Uterus (tissue), 2 donors: ENCODE measurements around the gene KRT3.

Experiments
- CTCF ChIP-seq, 4 experiments: fragments of 200-600 bp in 2 of 4; fragments of 450-650 bp in 2 of 4; sonication (generic) in 2 of 4; IDR thresholded peaks; one replicate each; pipeline ENCODE4 v1.5.1; 2016 to 2019; ENCODE audit warnings: antibody characterized with exemption in 4 of 4, mild to moderate bottlenecking in 2 of 4, moderate library complexity in 1 of 4
- POLR2A ChIP-seq, 2 donors: fragments of 450-650 bp; IDR thresholded peaks; one replicate each; pipeline ENCODE4 v1.6.1; 2016; ENCODE audit warnings: antibody characterized with exemption in 2 of 2, mild to moderate bottlenecking in 1 of 2, moderate library complexity in 1 of 2

GRCh38 chr12:52771088-52771487 lies 24.8 kb downstream of the KRT3 start:
- TF ChIP-seq CTCF (IDR thresholded peaks at IDR 0.05) (no peak), POLR2A (IDR thresholded peaks at IDR 0.05) (no peak)
